NCI-H2227 (cell line): Measurements from ENCODE around the gene SPATA6L.

ENCODE experiments used
- DNase-seq: peaks from one replicate; lab custom pipeline; 2025; ENCODE audit not compliant: unreplicated experiment; lab: John Stamatoyannopoulos, UW

Gene SPATA6L, protein sequence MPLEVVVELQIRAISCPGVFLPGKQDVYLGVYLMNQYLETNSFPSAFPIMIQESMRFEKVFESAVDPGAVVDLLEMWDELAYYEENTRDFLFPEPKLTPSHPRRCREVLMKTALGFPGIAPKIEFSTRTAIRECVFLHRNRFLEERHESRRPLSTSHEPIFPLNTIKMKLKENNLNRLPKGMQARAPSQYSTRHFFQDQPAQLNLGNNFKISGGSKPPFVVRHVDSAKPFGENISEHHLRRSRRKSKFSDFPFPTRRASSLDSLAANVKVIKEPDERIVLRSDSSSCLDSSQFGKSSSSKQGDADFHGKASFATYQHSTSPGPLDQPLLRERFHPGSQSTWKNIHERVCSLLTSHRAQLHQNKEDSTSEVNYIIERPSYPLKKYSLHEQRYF

GRCh38 chr9:4666042-4666699 is at the start of gene SPATA6L:
Gene SPATA6L (minus strand): TSS chr9:4666480. CDS start chr9:4666250, 230 bp downstream.
- DNase-seq = peak; percentile 81

- no peak for DNase-seq
These were observed 48.2 kb upstream of the SPATA6L start for GRCh38 chr9:4714266-4715016.

- no peak for DNase-seq
These were observed 47.6 kb upstream of the SPATA6L start for GRCh38 chr9:4713849-4714248.

GRCh38 chr9:4709380-4709779 is 43.1 kb upstream of the SPATA6L start:
- DNase-seq = no peak

DNA sequence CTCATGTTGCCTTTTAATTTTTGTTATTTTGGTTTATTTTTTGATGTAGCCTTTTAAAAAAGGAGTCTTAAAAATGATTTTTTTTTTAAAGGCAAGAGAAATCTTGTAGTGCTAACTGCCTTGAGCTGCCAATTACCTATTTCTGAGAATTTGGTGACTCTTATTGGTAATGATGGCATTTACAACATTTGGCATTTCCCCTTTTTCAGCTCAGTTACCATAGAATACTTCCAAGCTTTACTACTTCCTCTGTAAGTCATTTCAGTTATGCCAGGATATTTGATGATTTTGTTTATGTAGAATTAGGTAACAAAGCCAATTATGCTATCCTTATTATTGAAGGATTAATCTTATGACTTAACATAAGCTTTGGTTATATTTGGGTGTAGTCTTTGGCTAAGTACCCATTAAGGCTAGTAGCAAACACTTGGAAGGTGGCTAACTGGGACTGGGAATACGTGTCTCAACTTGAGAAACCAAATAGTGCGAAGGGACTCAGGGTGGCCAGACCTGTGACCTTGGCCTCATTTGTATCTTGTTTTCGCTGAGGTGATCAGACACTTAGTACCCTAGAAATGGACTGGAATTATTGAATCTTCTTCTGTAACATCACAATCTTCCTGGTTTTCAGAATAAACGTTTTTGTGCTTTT is 40.8 kb upstream of the SPATA6L start:
- DNase-seq = no peak

DNA sequence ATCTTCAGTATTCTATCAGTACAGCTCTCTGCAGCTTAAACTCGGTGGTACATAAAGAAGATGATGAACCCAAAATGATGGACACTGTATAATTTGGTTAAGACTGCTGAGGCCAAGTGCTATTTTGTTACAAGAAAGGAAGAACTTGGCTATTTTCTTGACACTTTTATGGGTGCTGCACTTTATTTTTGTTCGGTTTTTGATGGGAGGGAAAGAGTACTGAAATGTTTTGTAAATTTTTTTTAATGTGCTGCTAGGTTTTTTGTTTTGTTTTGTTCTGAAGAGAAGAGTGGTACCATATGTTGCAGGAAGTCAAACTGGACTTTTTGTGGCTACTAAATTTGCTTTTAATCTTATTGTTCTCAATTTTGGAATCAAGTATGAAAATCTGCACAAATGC is 39.7 kb upstream of the SPATA6L start:
- no peak for DNase-seq

GRCh38 chr9:4704129-4704528 is 37.8 kb upstream of the SPATA6L start:
- no peak for DNase-seq

DNA sequence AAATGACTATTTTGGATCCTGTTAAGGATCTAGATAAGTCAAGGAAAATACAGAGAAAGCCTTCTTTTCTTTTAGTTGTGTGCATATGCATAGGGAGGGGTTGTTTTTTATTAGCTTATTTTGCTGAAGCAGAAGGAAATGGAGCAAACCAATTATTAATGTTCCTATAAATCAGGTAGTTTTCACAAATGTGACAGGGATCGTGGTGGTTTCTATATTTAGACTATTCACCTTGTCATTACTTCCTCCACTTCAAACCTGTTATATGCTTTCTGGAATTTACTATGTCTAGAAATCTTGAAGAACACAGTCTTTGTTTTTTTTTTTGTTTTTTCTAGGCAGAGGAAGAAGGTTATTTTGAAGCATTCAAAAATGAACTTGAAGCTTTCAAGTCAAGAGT is 35.2 kb upstream of the SPATA6L start:
- DNase-seq = no peak

- DNase-seq = no peak
These were observed 34.7 kb upstream of the SPATA6L start for GRCh38 chr9:4700932-4701331.

DNA sequence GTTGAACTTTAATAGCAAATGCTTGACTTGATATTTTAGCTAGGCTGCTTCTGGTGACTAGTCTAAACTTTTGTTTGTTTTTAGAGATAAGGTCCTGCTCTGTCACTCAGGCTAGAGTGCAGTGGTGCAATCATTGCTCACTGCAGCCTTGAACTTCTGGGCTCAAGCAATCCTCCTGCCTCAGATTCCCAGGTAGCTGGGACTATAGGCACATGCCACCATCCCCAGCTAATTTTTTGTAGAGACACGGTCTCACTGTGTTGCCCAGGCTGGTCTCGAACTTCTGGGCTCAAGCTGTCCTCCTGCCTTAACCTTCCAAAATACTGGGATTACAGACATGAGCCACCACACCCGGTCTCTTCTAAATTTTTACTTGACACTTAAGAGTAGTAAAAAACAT is 33.8 kb upstream of the SPATA6L start:
- DNase-seq = no peak

DNA sequence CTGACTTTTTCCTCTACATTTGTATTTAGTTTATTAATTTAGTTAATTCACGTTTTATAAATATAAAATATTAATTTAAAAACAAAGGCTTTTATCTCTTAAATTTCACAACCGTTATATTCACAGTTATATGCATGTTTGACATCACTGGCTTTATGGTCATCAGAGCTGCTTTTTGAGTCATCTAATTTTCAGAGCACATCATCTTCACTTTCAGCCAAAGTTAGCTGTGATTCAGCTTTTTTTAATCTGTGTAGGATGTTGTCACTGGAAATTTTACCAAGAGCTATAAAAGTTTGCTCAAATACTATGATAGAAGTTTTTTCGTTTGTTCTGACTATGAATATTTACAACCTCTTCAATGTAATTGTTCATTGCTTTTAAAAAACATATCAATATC is 25.5 kb upstream of the SPATA6L start:
- no peak for DNase-seq

DNA sequence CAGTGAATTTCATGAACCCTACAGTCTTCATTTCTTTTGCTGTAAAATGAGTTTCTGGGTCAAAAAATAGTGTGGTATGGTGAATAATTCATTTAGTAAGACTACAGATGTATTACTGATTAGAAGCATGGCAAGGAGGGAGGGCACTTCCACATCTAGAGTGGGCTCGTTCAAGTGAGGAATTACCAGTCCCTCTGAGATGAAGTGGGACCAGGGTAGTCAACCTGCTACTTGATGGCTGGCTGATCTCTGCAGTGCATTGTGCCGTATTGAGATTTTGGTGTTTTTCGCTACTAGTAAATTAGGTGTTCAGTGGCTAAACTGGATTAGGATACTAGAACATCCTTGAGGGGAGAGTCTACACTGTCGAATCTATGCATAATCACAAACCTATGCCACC is 23.9 kb upstream of the SPATA6L start:
- DNase-seq = no peak

- no peak for DNase-seq
These were observed 23.4 kb upstream of the SPATA6L start for GRCh38 chr9:4689687-4690104.

DNA sequence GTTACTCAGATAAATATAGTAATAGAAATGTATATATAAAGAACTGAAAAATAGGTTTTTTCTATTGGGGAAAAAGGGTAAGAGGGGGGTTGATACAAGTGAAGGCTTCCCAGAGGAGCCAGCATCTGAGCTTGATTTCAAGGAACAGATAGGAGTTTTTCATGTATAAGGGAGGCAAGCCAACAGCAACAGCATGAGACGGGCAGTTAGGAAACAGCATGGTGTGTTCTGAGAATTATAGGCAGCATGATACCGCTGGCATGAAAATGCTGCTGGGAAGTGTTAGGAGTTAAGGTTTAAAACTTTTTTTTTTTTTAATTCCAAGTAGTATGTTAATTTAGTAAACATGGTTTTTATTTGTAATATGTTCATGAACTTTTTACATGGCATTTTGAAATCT is 22.7 kb upstream of the SPATA6L start:
- DNase-seq = no peak

- no peak for DNase-seq
These were observed 20.3 kb upstream of the SPATA6L start for GRCh38 chr9:4686584-4686983.

DNA sequence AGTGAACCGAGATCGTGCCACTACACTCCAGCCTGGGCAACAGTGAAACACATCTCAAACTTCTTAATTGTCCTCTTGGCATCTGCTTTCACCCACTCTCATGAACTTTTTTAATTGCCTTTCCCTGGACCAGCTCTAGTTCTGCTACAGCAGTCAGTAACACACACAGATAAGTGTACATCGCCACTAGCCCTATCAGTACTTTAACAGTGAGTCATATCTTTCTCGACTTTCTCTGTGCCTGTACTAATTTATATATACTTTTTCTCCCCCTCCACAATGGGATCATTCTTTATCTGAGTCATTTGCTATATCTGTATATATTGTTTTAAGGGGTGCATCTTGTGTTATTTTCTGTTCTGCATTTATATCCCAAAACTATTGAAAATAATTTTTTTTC is 19.8 kb upstream of the SPATA6L start:
- DNase-seq = no peak

DNA sequence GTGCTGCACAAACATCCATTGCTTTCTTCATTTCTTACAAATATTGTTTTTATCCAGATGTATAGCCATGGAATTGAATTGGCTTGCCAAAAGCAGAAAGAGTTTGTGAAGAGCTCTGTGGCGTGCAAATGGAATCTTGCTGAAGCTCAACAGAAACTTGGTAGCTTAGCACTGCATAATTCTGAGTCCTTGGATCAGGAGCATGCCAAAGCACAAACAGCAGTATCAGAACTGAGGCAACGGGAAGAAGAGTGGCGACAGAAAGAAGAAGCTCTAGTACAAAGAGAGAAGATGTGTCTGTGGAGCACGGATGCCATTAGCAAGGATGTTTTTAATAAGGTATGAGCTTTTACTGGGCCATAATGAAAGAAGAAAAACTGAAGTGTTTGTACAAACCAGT is 18.5 kb upstream of the SPATA6L start:
- DNase-seq = no peak

GRCh38 chr9:4680750-4681149 is 14.5 kb upstream of the SPATA6L start:
- no peak for DNase-seq

DNA sequence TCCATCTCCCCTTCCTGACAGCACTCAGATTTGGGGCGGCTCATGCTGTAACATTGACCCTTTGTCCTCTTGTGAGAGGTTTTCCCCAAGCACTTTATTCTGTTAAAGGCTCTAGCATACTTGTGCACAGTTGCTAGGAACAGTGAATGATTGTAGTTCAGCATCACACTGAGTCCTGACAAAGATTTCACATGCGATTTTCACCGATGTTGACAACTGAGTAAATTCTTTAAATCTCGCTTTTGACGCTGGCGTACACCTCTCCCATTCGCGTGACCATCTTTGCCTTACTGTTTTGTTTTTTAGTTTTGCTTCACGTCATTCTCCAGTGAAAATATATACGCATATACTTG is 13.9 kb upstream of the SPATA6L start:
- DNase-seq = no peak

- DNase-seq = peak; percentile 97
These were observed 13.2 kb upstream of the SPATA6L start, which contains the start of gene CDC37L1 for GRCh38 chr9:4679268-4680172. Gene CDC37L1 (plus strand): TSS chr9:4679569. CDS start chr9:4679768, 199 bp downstream.
